GM19099 (cell line): ENCODE data around the gene CDC20.

ENCODE experiments used
- POLR2A ChIP-seq: IDR thresholded peaks from 3 replicates; pipeline ENCODE4 v1.6.1; 2011; ENCODE audit warnings: low read depth; ENCODE audit not compliant: insufficient read length; ENCODE audit errors: extremely low read depth

The CDC20 gene

GRCh38 chr1:43383449-43383848 lies 24.7 kb downstream of the CDC20 start:
- TF ChIP-seq POLR2A: no peak

- TF ChIP-seq POLR2A: no peak
Measured at GRCh38 chr1:43386676-43387075, 27.9 kb downstream of the CDC20 start.

GRCh38 chr1:43387976-43388599 lies 29.3 kb downstream of the CDC20 start:
- TF ChIP-seq POLR2A: no peak

DNA sequence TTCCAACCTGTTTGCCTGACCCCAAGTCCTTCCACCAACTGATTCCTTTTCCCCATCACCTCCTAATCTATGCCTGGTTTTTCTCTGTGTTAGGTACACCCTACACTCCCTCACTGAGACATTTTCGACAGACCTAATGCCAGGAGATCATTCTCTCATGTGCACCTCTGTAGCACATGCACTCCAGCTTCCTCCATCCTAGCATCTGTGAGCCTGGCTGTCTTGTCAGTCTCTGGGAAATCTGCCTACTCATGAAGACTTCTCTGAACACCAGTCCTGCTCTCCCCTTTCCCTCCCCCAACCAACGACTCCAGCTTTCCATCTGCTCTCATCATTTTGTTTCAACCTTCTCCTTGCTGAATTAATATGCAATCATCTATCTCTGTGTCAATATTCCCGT lies 29.8 kb downstream of the CDC20 start:
- no peak for TF ChIP-seq POLR2A

- peak; percentile 90 for TF ChIP-seq POLR2A
Measured at GRCh38 chr1:43389326-43390313, 30.8 kb downstream of the CDC20 start, which contains the start of the genes MED8 and SZT2. TSS of gene MED8 (minus strand) at chr1:43389800. CDS start at chr1:43389764, 36 bp downstream. TSS of gene SZT2 (plus strand) at chr1:43389899. CDS start at chr1:43389969, 70 bp downstream.

- no peak for TF ChIP-seq POLR2A
Measured at GRCh38 chr1:43392702-43393101, 33.9 kb downstream of the CDC20 start.

DNA sequence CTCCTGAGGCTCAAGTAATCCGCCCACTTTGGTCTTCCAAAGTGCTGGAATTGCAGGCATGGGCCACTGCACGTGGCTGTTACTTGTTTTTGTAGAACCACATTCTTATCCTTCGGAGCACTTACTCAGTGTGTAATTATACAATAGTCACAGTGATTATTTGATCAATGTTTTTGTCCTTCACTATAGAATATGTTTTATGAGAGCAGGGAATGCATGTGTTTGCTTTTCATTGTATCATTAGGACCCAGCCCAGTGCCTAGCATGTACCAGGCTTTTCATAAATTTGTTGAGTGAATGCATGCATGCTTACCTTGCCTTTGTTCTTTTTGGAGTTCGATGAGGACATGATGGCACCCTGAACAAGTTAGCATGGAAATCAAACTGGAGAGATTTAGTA lies 36.7 kb downstream of the CDC20 start:
- no peak for TF ChIP-seq POLR2A

DNA sequence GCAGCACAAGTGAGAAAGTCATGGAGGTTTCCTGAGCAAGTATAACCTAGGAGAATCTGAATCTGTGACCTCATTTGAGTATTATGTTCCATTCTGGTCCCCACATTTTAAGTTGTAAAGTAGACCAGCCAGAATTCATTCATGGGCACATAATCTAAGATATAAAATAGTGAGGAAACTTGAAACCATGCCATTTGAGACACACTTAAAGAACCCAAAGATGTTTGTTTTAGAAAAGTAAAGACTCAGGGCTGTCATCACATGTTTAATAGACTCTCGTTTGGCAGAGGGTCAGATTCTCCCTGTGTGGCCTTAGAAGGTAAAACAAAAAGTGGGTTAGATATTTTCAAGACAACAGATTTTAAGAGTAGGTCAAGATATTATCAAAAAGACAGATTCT lies 37.3 kb downstream of the CDC20 start:
- TF ChIP-seq POLR2A: no peak

DNA sequence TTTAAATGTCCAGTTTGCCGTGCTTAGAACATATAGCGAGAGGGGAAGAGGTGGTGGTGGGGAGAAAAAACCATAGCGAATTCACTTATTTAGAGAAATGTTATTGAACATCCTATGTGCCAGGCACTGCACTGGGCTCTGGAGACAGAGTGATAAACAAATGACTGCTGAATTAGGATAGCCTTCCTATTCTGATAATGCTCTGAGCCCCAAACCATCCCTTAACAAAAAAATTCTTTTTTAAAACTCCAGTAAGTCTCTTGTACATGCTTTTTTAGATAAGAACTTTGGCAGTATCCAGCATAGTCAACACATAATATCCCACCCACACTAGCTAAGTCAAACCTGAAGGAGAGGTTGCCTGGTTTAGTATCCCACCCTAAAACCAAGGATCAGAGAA lies 39.4 kb downstream of the CDC20 start:
- no peak for TF ChIP-seq POLR2A

- no peak for TF ChIP-seq POLR2A
Measured at GRCh38 chr1:43402089-43402865, 43.5 kb downstream of the CDC20 start.

DNA sequence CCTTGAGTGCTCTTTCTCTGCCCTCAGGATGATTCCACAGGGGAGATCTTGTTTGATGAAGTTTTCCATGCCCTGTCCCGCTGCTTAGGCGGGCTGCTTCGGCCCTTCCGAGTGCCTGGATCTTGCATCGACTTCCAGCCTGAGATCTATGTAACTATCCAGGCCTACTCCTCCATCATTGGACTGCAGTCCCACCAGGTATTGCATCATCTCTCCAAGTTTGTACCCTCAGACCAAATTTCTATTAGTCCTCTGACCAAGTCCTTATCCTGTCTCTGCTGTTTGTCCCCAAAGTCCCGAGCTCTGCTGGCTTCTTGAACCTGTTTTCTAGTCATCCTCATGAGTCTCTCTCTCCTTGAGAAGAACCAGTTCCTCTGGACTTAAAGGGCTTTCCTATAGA lies 45.6 kb downstream of the CDC20 start:
- no peak for TF ChIP-seq POLR2A

DNA sequence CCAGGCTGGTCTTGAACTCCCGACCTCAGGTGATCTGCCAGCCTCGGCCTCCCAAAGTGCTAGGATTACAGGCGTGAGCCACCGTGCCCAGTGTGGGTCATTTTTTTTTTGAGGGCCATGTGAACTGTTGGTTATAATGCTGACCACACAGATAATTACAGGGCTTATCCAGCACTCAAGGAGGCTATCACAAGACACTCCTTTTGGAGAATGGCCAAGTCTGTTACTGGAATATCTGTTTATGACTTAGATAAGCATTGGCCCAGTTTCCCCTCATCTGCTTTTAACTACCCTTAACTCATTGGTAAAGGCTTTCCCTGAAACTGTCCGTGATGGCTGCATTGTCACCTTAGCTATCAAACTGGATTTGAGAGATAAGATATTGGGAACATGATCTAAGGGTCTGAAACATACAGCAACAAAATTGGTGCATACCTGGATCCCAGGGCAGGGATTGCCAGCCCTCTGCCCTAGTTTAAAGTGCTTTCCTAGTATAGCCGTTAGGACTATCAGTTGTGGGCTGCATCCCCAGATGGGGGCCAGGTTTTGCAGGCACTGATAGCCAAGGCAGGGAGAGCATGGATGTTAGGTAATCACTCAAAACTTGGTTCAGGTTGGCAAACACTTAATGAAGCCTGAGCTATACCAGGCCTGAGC lies 46.6 kb downstream of the CDC20 start:
- no peak for TF ChIP-seq POLR2A

DNA sequence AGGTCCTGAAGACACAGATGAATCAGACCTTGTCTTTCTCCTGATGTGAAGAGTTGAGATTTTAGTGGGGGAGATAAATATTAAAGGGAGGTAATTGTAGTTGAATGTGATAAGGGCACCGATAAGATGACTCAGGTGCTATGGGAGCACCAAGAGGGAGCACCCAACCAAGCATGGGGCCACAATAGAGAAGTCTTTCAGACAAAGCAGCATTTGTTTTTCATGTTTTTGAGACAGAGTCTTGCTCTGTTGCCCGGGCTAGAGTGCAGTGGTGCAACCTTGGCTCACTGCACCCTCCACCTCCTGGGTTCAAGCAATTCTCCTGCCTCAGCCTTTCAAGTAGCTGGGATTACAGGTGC lies 47.1 kb downstream of the CDC20 start:
- no peak for TF ChIP-seq POLR2A

DNA sequence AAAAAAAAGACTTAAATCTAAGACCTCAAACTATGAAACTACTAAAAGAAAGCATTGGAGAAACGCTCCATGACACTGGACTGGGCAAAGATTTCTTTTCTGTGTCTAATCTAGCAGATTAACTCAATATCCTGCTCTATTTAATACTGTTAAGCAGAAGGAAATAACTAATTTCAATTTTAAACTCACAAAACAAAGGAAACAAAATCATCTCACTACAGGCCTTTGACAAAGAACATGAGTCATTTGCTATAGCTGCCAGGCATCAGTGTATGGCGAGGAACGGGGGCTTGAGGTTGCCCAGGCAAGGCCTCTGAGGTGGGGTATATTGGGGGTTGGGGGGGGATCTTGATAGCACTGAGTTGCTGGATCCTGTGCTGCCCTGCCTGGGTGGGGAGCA lies 51.8 kb downstream of the CDC20 start:
- TF ChIP-seq POLR2A: no peak
